HepG2 (cell line): ENCODE measurements around the gene PTPRCAP. TPM values are rescaled to one million over a fixed set of nuclear protein-coding genes. Genes with fewer than 3 reads are reported as not detected.

Experiments
- CHD2 ChIP-seq: IDR thresholded peaks from 2 replicates; pipeline ENCODE4 v1.6.1; 2011; ENCODE audit warnings: low read depth, low read length, improper control_type of control experiment
- EP300 ChIP-seq, 3 experiments: sonication (generic) in 1 of 3; formaldehyde crosslinking in 1 of 3; IDR thresholded peaks; 2 replicates each; pipeline versions ENCODE4 v1.5.1 to v1.6.1; 2011 to 2020; ENCODE audit warnings: low read depth in 2 of 3, low read length in 2 of 3, borderline replicate concordance in 1 of 3, improper control_type of control experiment in 1 of 3, mild to moderate bottlenecking in 1 of 3, missing genetic modification reagents in 1 of 3, moderate library complexity in 1 of 3
- FOSL2 ChIP-seq: sonication (generic); formaldehyde crosslinking; IDR thresholded peaks from 2 replicates; pipeline ENCODE4 v1.4.0; 2020; ENCODE audit warnings: missing genetic modification reagents
- LCORL ChIP-seq, 2 experiments: fragments of 450-650 bp in 1 of 2; sonication (generic) in 1 of 2; formaldehyde crosslinking in 1 of 2; IDR thresholded peaks; 2 replicates each; pipeline versions ENCODE4 v1.5.0 to v1.6.1; 2017 to 2020; ENCODE audit warnings: antibody characterized with exemption in 1 of 2, missing genetic modification reagents in 1 of 2
- MIXL1 ChIP-seq: IDR thresholded peaks from 2 replicates; pipeline ENCODE4 v1.6.1; 2016
- MLLT10 ChIP-seq: sonication (generic); formaldehyde crosslinking; IDR thresholded peaks from 2 replicates; pipeline ENCODE4 v1.4.0; 2020; ENCODE audit warnings: missing genetic modification reagents
- MTA1 ChIP-seq: sonication (generic); formaldehyde crosslinking; IDR thresholded peaks from 2 replicates; pipeline ENCODE4 v1.4.0; 2020; ENCODE audit warnings: missing genetic modification reagents, mild to moderate bottlenecking, borderline replicate concordance
- PCBP1 ChIP-seq: fragments of 200-400 bp; formaldehyde crosslinking; IDR thresholded peaks from 2 replicates; pipeline ENCODE4 v1.6.1; 2017; ENCODE audit warnings: mild to moderate bottlenecking, low read depth, low read length, borderline replicate concordance
- PHF5A ChIP-seq: IDR thresholded peaks from one replicate; pipeline ENCODE4 v1.6.1; 2018; ENCODE audit warnings: low read depth, missing genetic modification reagents; ENCODE audit not compliant: unreplicated experiment
- SOX5 ChIP-seq: IDR thresholded peaks from 2 replicates; pipeline ENCODE4 v1.6.1; 2016; ENCODE audit warnings: borderline replicate concordance
- SP140L ChIP-seq: sonication (generic); formaldehyde crosslinking; IDR thresholded peaks from 2 replicates; pipeline ENCODE4 v1.4.0; 2020; ENCODE audit warnings: missing genetic modification reagents, borderline replicate concordance
- TARDBP ChIP-seq: sonication (generic); formaldehyde crosslinking; IDR thresholded peaks from 2 replicates; pipeline ENCODE4 v1.8.0; 2022; ENCODE audit warnings: mild to moderate bottlenecking, missing genetic modification reagents
- XBP1 ChIP-seq: sonication (generic); formaldehyde crosslinking; IDR thresholded peaks from 2 replicates; pipeline ENCODE4 v1.5.0; 2020; ENCODE audit warnings: missing genetic modification reagents
- ZFP41 ChIP-seq: sonication (generic); formaldehyde crosslinking; IDR thresholded peaks from 2 replicates; pipeline ENCODE4 v1.4.0; 2020; ENCODE audit warnings: mild to moderate bottlenecking, missing genetic modification reagents, borderline replicate concordance
- ZNF33A ChIP-seq: sonication (generic); formaldehyde crosslinking; IDR thresholded peaks from 2 replicates; pipeline ENCODE4 v1.5.1; 2020; ENCODE audit warnings: missing genetic modification reagents, mild to moderate bottlenecking, moderate library complexity, borderline replicate concordance
- ZNF724P ChIP-seq: sonication (generic); formaldehyde crosslinking; IDR thresholded peaks from 2 replicates; pipeline ENCODE4 v1.8.0; 2022; ENCODE audit warnings: missing genetic modification reagents, borderline replicate concordance
- ZNF800 ChIP-seq: sonication (generic); formaldehyde crosslinking; IDR thresholded peaks from 2 replicates; pipeline ENCODE4 v1.4.0; 2020; ENCODE audit warnings: missing genetic modification reagents
- ZNF878 ChIP-seq: sonication (generic); formaldehyde crosslinking; IDR thresholded peaks from 2 replicates; pipeline ENCODE4 v1.8.1; 2023; ENCODE audit warnings: mild to moderate bottlenecking, missing genetic modification reagents, moderate library complexity
- polyA plus RNA-seq, 8 experiments: library from polyadenylated mRNA; depleted of rRNA in 3 of 8; stranded (reverse) in 7 of 8; unstranded in 1 of 8; fragments of >200 nt; fragmentation: Illumina TruSeq in 4 of 8; extraction: Trizol in 4 of 8; gene quantifications; 2 replicates each; pipeline versions ENCODE4 v1.2.1 to v1.2.3, GENCODE V29; 2011 to 2016; ENCODE audit warnings: low read depth in 4 of 8, missing spikeins in 1 of 8, mixed read lengths in 1 of 8; ENCODE audit not compliant: insufficient read depth in 1 of 8
- total RNA-seq, 5 experiments: library from RNA; depleted of rRNA; stranded (reverse); fragments of >200 nt; fragmentation: Illumina TruSeq; extraction: Trizol; gene quantifications; 2 replicates each; pipeline ENCODE4 v1.2.3, GENCODE V29; 2016; ENCODE audit warnings: low read depth in 1 of 5
- TF ChIP-seq, protein P1 (sequence below): sonication (generic); formaldehyde crosslinking; IDR thresholded peaks from 2 replicates; pipeline ENCODE4 v1.5.0; 2020; ENCODE audit warnings: mild to moderate bottlenecking, missing genetic modification reagents, borderline replicate concordance
- TF ChIP-seq, protein P2 (sequence below): sonication (generic); formaldehyde crosslinking; IDR thresholded peaks from 2 replicates; pipeline ENCODE4 v1.5.1; 2020; ENCODE audit warnings: mild to moderate bottlenecking, missing genetic modification reagents

The PTPRCAP gene
- total and polyA plus RNA-seq, 2 of the 13 experiments (the other 11 are each of a cell fraction or from before 2014, with no cell fraction given), result 0.60 to 0.70 TPM

DNA sequence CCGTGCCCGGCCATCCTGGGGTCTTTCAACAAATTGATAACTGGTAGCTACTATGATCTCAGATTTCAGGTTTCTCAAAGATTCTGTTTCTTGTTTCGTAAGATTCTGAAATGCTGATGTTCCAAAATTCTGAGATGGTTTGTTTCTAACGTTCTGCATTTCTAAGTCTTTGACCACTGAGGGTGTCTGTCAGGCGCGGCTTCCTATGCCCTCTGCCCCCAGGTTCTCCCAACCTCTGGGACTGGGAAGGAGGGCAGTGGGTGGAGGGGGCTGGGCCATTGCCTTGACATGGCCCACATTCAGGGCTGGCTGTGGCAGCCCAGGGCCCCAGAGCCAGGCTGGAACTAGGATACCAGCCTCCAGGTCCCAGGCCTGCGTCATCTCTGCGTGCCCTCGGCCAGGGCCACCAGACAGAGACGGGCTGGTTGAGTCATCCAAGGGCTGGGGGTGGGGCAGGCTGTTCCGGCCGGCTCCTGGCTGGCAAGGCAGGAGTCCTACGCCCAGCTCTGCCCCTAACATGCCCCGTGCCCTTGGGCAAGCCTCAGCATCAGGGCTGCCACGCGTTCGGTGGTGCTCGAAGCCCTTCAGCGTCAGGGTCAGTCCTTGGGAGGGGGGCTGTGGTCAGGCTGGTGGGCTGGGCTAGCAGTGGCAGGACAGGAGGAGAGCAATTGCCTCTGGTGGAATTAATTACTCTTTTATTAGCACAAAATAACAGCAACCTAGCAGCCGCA lies 26.4 kb upstream of the PTPRCAP start (continued):
- TF ChIP-seq, protein P1, sequence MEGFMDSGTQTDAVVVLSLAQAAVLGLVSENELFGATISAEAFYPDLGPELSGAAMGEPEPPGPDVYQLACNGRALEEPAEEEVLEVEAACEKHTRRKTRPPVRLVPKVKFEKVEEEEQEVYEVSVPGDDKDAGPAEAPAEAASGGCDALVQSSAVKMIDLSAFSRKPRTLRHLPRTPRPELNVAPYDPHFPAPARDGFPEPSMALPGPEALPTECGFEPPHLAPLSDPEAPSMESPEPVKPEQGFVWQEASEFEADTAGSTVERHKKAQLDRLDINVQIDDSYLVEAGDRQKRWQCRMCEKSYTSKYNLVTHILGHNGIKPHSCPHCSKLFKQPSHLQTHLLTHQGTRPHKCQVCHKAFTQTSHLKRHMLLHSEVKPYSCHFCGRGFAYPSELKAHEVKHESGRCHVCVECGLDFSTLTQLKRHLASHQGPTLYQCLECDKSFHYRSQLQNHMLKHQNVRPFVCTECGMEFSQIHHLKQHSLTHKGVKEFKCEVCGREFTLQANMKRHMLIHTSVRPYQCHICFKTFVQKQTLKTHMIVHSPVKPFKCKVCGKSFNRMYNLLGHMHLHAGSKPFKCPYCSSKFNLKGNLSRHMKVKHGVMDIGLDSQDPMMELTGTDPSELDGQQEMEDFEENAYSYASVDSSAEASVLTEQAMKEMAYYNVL (CRISPR knock-in tag), result no peak
- TF ChIP-seq SP140L (CRISPR knock-in tag) (no peak), MLLT10 (no peak), EP300 (IDR thresholded peaks at IDR 0.05; ENCODE audit: low read depth in 2 of 2, low read length in 2 of 2) (no peak), EP300 (CRISPR knock-in tag; IDR thresholded peaks at IDR 0.05; ENCODE audit: borderline replicate concordance) (peak; percentile 37; the same call in 1 of the 2 replicates), ZNF800 (CRISPR knock-in tag) (no peak), MTA1 (0 out of 2 replicates have a peak, but pooled peaks have one; percentile 8), PHF5A (no peak), ZFP41 (CRISPR knock-in tag) (no peak), ZNF724P (CRISPR knock-in tag) (no peak), PCBP1 (no peak), LCORL (IDR thresholded peaks at IDR 0.05) (no peak), LCORL (CRISPR knock-in tag; IDR thresholded peaks at IDR 0.05) (no peak), TARDBP (CRISPR knock-in tag) (no peak), ZNF878 (CRISPR knock-in tag) (no peak), SOX5 (peak; percentile 42; the same call in 1 of the 2 replicates), ZNF33A (CRISPR knock-in tag) (no peak), CHD2 (no peak), MIXL1 (CRISPR knock-in tag) (peak; percentile 7; the same call in 1 of the 2 replicates), XBP1 (no peak), FOSL2 (peak; percentile 97)
- TF ChIP-seq, protein P2, sequence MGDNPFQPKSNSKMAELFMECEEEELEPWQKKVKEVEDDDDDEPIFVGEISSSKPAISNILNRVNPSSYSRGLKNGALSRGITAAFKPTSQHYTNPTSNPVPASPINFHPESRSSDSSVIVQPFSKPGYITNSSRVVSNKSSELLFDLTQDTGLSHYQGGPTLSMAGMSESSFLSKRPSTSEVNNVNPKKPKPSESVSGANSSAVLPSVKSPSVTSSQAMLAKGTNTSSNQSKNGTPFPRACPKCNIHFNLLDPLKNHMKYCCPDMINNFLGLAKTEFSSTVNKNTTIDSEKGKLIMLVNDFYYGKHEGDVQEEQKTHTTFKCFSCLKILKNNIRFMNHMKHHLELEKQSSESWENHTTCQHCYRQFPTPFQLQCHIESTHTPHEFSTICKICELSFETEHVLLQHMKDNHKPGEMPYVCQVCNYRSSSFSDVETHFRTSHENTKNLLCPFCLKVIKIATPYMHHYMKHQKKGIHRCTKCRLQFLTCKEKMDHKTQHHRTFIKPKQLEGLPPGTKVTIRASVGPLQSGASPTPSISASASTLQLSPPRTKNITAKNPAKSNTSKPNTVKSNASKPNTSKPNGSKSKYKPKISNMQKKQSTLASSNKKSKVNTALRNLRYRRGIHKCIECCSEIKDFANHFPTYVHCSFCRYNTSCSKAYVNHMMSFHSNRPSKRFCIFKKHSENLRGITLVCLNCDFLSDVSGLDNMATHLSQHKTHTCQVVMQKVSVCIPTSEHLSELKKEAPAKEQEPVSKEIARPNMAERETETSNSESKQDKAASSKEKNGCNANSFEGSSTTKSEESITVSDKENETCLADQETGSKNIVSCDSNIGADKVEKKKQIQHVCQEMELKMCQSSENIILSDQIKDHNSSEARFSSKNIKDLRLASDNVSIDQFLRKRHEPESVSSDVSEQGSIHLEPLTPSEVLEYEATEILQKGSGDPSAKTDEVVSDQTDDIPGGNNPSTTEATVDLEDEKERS (CRISPR knock-in tag), result no peak
